Measurements from ENCODE around the gene GUF1. TPM values are rescaled to one million over a fixed set of nuclear protein-coding genes. Genes with fewer than 3 reads are reported as not detected.

GUF1 gene
- total and polyA plus RNA-seq, 2 of the 13 experiments (the other 11 are each of a cell fraction or from before 2014, with no cell fraction given): 10.3 to 24.6 TPM

DNA sequence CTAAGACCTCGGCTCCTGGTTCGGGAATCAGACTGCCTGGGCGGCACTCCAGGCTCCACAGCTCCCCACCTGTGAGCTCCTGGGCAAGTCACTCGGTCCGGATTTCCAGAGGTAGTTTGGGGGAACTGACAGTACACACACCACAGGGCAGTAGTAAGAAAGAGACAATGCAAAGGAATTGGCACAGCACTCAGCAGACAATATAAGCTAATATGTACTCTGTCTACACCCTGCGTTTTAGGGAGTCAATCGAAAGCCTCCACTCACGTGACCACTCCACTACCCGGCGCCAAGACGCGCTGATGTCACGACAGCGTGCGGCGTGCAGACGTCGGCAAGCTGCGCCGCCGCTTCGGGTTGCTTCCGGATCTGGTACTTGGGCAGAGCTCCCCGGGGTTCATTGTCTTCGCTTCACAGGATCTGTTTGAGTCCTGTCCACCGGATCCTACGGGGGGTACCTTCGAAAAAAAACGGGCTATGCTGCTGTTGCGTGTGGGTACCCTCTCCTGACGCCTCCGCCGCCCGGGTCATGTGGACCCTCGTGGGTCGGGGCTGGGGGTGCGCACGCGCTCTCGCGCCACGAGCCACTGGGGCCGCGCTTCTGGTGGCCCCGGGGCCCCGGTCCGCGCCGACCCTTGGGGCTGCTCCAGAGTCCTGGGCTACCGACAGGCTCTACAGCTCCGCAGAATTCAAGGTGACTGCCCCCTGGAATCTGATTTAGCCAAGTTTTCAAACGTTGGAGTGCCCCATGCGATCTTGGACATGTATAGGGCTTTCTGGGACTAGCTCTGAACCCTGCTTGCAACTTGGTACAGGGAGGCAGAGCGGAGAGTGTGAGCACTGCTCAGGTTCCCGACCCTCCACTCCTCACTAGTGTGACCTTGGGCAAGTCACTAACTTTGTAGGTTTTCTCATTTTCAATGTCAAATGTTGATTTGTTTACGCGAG, at the start of gene GUF1 (continued):
- 0 out of 2 replicates have a peak, but pooled peaks have one; percentile 47 for TF ChIP-seq MEIS1 (CRISPR knock-in tag; IDR thresholded peaks at IDR 0.05; ENCODE audit: borderline replicate concordance)
- peak; percentile 39; the same call in 1 of the 2 replicates for TF ChIP-seq SIN3A (IDR thresholded peaks at IDR 0.05; ENCODE audit: borderline replicate concordance, low read depth, low read length)
- peak; percentile 33; the same call in 1 of the 2 replicates for TF ChIP-seq ZNF547 (CRISPR knock-in tag; IDR thresholded peaks at IDR 0.05)
- TF ChIP-seq SALL1 (CRISPR knock-in tag; IDR thresholded peaks at IDR 0.05): peak; percentile 82
- TF ChIP-seq, protein P1, sequence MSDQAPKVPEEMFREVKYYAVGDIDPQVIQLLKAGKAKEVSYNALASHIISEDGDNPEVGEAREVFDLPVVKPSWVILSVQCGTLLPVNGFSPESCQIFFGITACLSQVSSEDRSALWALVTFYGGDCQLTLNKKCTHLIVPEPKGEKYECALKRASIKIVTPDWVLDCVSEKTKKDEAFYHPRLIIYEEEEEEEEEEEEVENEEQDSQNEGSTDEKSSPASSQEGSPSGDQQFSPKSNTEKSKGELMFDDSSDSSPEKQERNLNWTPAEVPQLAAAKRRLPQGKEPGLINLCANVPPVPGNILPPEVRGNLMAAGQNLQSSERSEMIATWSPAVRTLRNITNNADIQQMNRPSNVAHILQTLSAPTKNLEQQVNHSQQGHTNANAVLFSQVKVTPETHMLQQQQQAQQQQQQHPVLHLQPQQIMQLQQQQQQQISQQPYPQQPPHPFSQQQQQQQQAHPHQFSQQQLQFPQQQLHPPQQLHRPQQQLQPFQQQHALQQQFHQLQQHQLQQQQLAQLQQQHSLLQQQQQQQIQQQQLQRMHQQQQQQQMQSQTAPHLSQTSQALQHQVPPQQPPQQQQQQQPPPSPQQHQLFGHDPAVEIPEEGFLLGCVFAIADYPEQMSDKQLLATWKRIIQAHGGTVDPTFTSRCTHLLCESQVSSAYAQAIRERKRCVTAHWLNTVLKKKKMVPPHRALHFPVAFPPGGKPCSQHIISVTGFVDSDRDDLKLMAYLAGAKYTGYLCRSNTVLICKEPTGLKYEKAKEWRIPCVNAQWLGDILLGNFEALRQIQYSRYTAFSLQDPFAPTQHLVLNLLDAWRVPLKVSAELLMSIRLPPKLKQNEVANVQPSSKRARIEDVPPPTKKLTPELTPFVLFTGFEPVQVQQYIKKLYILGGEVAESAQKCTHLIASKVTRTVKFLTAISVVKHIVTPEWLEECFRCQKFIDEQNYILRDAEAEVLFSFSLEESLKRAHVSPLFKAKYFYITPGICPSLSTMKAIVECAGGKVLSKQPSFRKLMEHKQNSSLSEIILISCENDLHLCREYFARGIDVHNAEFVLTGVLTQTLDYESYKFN (CRISPR knock-in tag; conservative IDR thresholded peaks at IDR 0.05): peak; percentile 44; the same call in 1 of the 2 replicates
- peak; percentile 65 for TF ChIP-seq ZNF564 (CRISPR knock-in tag; IDR thresholded peaks at IDR 0.05)
- TF ChIP-seq ZNF543 (CRISPR knock-in tag; IDR thresholded peaks at IDR 0.05): 0 out of 2 replicates have a peak, but pooled peaks have one; percentile 44
- peak; percentile 84 for TF ChIP-seq AGO2 (optimal IDR thresholded peaks at IDR 0.05; ENCODE audit: low read depth, low read length)
- peak; percentile 94 for TF ChIP-seq SAP130 (CRISPR knock-in tag; IDR thresholded peaks at IDR 0.05; ENCODE audit: low read depth)
- no peak for TF ChIP-seq SOX13 (IDR thresholded peaks at IDR 0.05)
- peak in 1 of 2 experiments; percentile 27; a peak in 1 of 4 replicates for TF ChIP-seq SOX13 (CRISPR knock-in tag; conservative IDR thresholded peaks at IDR 0.05 in 1 of 2, IDR thresholded peaks at IDR 0.05 in 1 of 2)
- TF ChIP-seq ZNF674 (CRISPR knock-in tag; IDR thresholded peaks at IDR 0.05; ENCODE audit: low read depth): 0 out of 2 replicates have a peak, but pooled peaks have one; percentile 30
- TF ChIP-seq NAIF1 (CRISPR knock-in tag; IDR thresholded peaks at IDR 0.05; ENCODE audit: borderline replicate concordance): no peak
- no peak for TF ChIP-seq SMAD1 (CRISPR knock-in tag; IDR thresholded peaks at IDR 0.05; ENCODE audit: borderline replicate concordance, low read depth)
- no peak for TF ChIP-seq MAFG (CRISPR knock-in tag; IDR thresholded peaks at IDR 0.05)
- TF ChIP-seq, protein P2, sequence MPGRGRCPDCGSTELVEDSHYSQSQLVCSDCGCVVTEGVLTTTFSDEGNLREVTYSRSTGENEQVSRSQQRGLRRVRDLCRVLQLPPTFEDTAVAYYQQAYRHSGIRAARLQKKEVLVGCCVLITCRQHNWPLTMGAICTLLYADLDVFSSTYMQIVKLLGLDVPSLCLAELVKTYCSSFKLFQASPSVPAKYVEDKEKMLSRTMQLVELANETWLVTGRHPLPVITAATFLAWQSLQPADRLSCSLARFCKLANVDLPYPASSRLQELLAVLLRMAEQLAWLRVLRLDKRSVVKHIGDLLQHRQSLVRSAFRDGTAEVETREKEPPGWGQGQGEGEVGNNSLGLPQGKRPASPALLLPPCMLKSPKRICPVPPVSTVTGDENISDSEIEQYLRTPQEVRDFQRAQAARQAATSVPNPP (CRISPR knock-in tag; IDR thresholded peaks at IDR 0.05): peak; percentile 64; the same call in 1 of the 2 replicates
- TF ChIP-seq MXD4 (CRISPR knock-in tag; IDR thresholded peaks at IDR 0.05): peak; percentile 90
- TF ChIP-seq KDM5B (CRISPR knock-in tag; IDR thresholded peaks at IDR 0.05; ENCODE audit: borderline replicate concordance): peak; percentile 52; the same call in 1 of the 2 replicates
- 0 out of 2 replicates have a peak, but pooled peaks have one; percentile 47 for TF ChIP-seq ZNF616 (CRISPR knock-in tag; IDR thresholded peaks at IDR 0.05; ENCODE audit: low read depth)
- peak; percentile 20; the same call in 1 of the 2 replicates for TF ChIP-seq MAZ (IDR thresholded peaks at IDR 0.05; ENCODE audit: borderline replicate concordance, low read depth, low read length)
- TF ChIP-seq MAZ (CRISPR knock-in tag; IDR thresholded peaks at IDR 0.05; ENCODE audit: low read depth): peak; percentile 63; the same call in 1 of the 2 replicates
- TF ChIP-seq ZFP37 (CRISPR knock-in tag; IDR thresholded peaks at IDR 0.05; ENCODE audit: borderline replicate concordance): 0 out of 2 replicates have a peak, but pooled peaks have one; percentile 30
- no peak; the same call in 1 of the 2 replicates for TF ChIP-seq ZNF44 (CRISPR knock-in tag; IDR thresholded peaks at IDR 0.05)
- TF ChIP-seq ELF4 (CRISPR knock-in tag; IDR thresholded peaks at IDR 0.05; ENCODE audit: borderline replicate concordance): peak; percentile 90

Data from HepG2 (cell line).